HCT116 (cell line): Measurements from ENCODE around the gene WRAP53. TPM values are rescaled to one million over a fixed set of nuclear protein-coding genes. Genes with fewer than 3 reads are reported as not detected.

Experiments used
- ATAC-seq: fragments of 200-7000 bp; cut with Tn5 transposase; 2 replicates; pipeline ENCODE4 v1.9.1; 2020; ENCODE audit warnings: mild to moderate bottlenecking, moderate library complexity
- BruUV-seq: library from RNA; stranded (reverse); fragments of 400-500 nt; replicated peaks from 2 replicates; lab custom pipeline; 2021; lab: Mats Ljungman, UMichigan
- CTCF ChIA-PET: fragments of 300-600 bp; sonication (Branson Sonifier 250); formaldehyde crosslinking; loops from one replicate; lab custom pipeline; 2021; ENCODE audit warnings: antibody characterized with exemption; lab: Charles Lee
- POLR2A ChIA-PET: fragments of 300-600, 350-600 bp; sonication (Branson Sonifier 250); formaldehyde crosslinking; loops from one replicate; lab custom pipeline; 2021; ENCODE audit warnings: antibody characterized with exemption; lab: Charles Lee
- RAD21 ChIA-PET, 2 experiments: fragments of 300-600 bp; sonication (Branson Sonifier 250); formaldehyde crosslinking; loops; one replicate each; lab custom pipeline; 2023; ENCODE audit warnings: low total read pairs in 2 of 2; ENCODE audit not compliant: uncharacterized antibody in 2 of 2, unreplicated experiment in 2 of 2, low non-redundant PET in 1 of 2; lab: Charles Lee
- DNase-seq: peaks from one replicate; pipeline ENCODE4 v3.0.0-alpha.2; 2010; ENCODE audit warnings: low read depth, low spot score
- H2AFZ ChIP-seq: fragments of 200-600 bp; shearing (Covaris generic), sonication (generic); 2 replicates; pipeline ENCODE4 v1.6.1; 2017; ENCODE audit warnings: low read depth, mixed run types, mixed read lengths, antibody characterized with exemption, low read length; ENCODE audit not compliant: poor library complexity, severe bottlenecking
- H3K27ac ChIP-seq: 2 replicates; pipeline ENCODE4 v1.5.1; 2012; ENCODE audit warnings: low read depth, low read length
- H3K27me3 ChIP-seq: fragments of 200-600 bp; sonication (generic); 2 replicates; pipeline ENCODE4 v1.6.1; 2016; ENCODE audit warnings: mixed run types, low read length, mixed read lengths; ENCODE audit not compliant: insufficient read depth
- H3K36me3 ChIP-seq, 2 experiments: fragments of 200-500 bp in 1 of 2; fragments of 200-600 bp in 1 of 2; sonication (Bioruptor generic) in 1 of 2; sonication (generic) in 1 of 2; 2 replicates each; pipeline versions ENCODE4 v1.5.1 to v1.6.1; 2014 to 2016; ENCODE audit warnings: low read length in 2 of 2, inconsistent platforms in 1 of 2, mixed read lengths in 1 of 2, mixed run types in 1 of 2; ENCODE audit not compliant: insufficient read depth in 2 of 2, control insufficient read depth in 1 of 2
- H3K4me1 ChIP-seq, 2 experiments: fragments of 200-600 bp in 1 of 2; sonication (generic) in 1 of 2; 2 replicates each; pipeline versions ENCODE4 v1.5.1 to v1.6.1; 2012 to 2017; ENCODE audit warnings: low read length in 2 of 2, inconsistent platforms in 1 of 2, mild to moderate bottlenecking in 1 of 2, mixed read lengths in 1 of 2, mixed run types in 1 of 2, moderate library complexity in 1 of 2; ENCODE audit not compliant: insufficient read depth in 2 of 2, control insufficient read depth in 1 of 2
- H3K4me2 ChIP-seq: fragments of 200-600 bp; sonication (generic); 2 replicates; pipeline ENCODE4 v1.6.1; 2017; ENCODE audit warnings: mixed run types, low read length, mixed read lengths
- H3K4me3 ChIP-seq, 2 experiments: fragments of 200-600 bp in 1 of 2; sonication (generic) in 1 of 2; replicated peaks in 1 of 2; 2 replicates each; pipeline ENCODE4 v1.5.1; 2011 to 2016; ENCODE audit warnings: low read length in 2 of 2, control low read depth in 1 of 2, low read depth in 1 of 2, mild to moderate bottlenecking in 1 of 2, mixed read lengths in 1 of 2, mixed run types in 1 of 2
- H3K79me2 ChIP-seq: fragments of 200-600 bp; sonication (generic); 2 replicates; pipeline ENCODE4 v1.6.1; 2017; ENCODE audit warnings: mild to moderate bottlenecking, mixed run types, low read length, moderate library complexity, mixed read lengths; ENCODE audit not compliant: insufficient read depth
- H3K9ac ChIP-seq: fragments of 200-600 bp; sonication (generic); 2 replicates; pipeline ENCODE4 v1.6.1; 2016; ENCODE audit warnings: low read length, mixed read lengths
- H3K9me2 ChIP-seq: fragments of 200-600 bp; sonication (generic), shearing (Covaris generic); 2 replicates; pipeline ENCODE4 v1.6.1; 2017; ENCODE audit warnings: mixed run types, mild to moderate bottlenecking, moderate library complexity; ENCODE audit not compliant: insufficient read depth
- H3K9me3 ChIP-seq, 2 experiments: fragments of 200-500 bp in 1 of 2; fragments of 200-600 bp in 1 of 2; sonication (Bioruptor generic) in 1 of 2; sonication (generic) in 1 of 2; 2 replicates each; pipeline ENCODE4 v1.6.1; 2014 to 2017; ENCODE audit warnings: low read length in 2 of 2, mixed read lengths in 2 of 2, inconsistent platforms in 1 of 2, low read depth in 1 of 2, mild to moderate bottlenecking in 1 of 2, mixed run types in 1 of 2, moderate library complexity in 1 of 2; ENCODE audit not compliant: control insufficient read depth in 1 of 2, insufficient read depth in 1 of 2
- H4K20me1 ChIP-seq: fragments of 200-600 bp; sonication (generic), shearing (Covaris generic); 2 replicates; pipeline ENCODE4 v1.6.1; 2017; ENCODE audit warnings: mixed run types, mild to moderate bottlenecking, moderate library complexity; ENCODE audit not compliant: insufficient read depth
- CEBPB ChIP-seq: IDR thresholded peaks from 2 replicates; pipeline ENCODE4 v1.6.1; 2012; ENCODE audit warnings: low read depth
- CTCF ChIP-seq, 3 experiments: fragments of 200-600 bp in 1 of 3; sonication (generic) in 1 of 3; IDR thresholded peaks in 2 of 3; conservative IDR thresholded peaks in 1 of 3; 2 replicates each; pipeline ENCODE4 v1.5.1; 2012 to 2017; ENCODE audit warnings: low read depth in 2 of 3, low read length in 2 of 3, antibody characterized with exemption in 1 of 3, borderline replicate concordance in 1 of 3, control low read depth in 1 of 3, mild to moderate bottlenecking in 1 of 3, mixed read lengths in 1 of 3, mixed run types in 1 of 3, moderate library complexity in 1 of 3; ENCODE audit not compliant: insufficient read depth in 1 of 3
- FOSL1 ChIP-seq: IDR thresholded peaks from 2 replicates; pipeline ENCODE4 v1.6.1; 2012; ENCODE audit warnings: low read depth
- REST ChIP-seq: IDR thresholded peaks from 2 replicates; pipeline ENCODE4 v1.6.1; 2012; ENCODE audit warnings: low read depth
- intact Hi-C: fragments of 100-400 bp; cut with micrococcal nuclease; formaldehyde crosslinking; loops from 2 replicates; pipeline ENCODE4 v1.10.0; 2022
- total RNA-seq: library from RNA; stranded (reverse); gene quantifications from one replicate; pipeline ENCODE4 v1.2.1, GENCODE V29; 2021; ENCODE audit not compliant: unreplicated experiment

Gene WRAP53
- total RNA-seq, 1 experiment from 2014 or later = 28.8 TPM

DNA sequence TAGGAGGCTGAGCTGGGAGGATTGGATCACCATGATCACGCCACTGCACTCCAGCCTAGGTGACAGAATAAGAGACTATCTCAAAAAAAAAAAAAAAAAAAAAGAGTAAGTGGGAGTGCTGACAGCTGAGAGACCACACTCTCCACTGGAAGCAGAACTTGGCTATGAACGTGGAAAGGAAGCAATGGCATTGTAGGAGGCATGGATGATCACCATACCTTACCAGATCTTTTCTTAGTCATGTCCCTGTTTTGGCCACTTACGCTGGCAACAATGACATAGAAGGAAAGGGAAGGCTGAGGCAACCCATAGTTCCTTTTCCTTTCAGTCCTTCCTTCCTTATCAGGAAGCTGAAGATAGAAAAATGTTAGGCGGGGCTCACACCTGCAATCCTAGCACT, 41.3 kb upstream of the WRAP53 start:
- Histone ChIP-seq H4K20me1 (no peaks in the 10 kb centered on the region), H3K9me2 (no peaks in the 10 kb centered on the region), H3K79me2 (no peaks in the 10 kb centered on the region), H2AFZ (no peak overlapping the region), H3K4me1 (no peaks in the 10 kb centered on the region), H3K9ac (no peak overlapping the region), H3K36me3 (no peaks in the 10 kb centered on the region), H3K4me3 (no peak overlapping the region), H3K27me3 (no peaks in the 10 kb centered on the region), H3K4me2 (no peak overlapping the region), H3K27ac (no peak overlapping the region), H3K9me3 (no peaks in the 10 kb centered on the region)
- DNase-seq = no peak
- no peak for ATAC-seq
- ChIA-PET CTCF (interaction anchor here (0.9 kb wide), 1 partner anchor 15 kb away, joined by 3 read pairs; no protein-coding TSS in a partner anchor), POLR2A (no interaction called here), RAD21 (no interaction called here)
- intact Hi-C loops = no loop called here
- TF ChIP-seq CEBPB = no peak
- TF ChIP-seq REST = no peak
- no peak for TF ChIP-seq CTCF (IDR thresholded peaks at IDR 0.05 in 2 of 3, conservative IDR thresholded peaks at IDR 0.05 in 1 of 3; ENCODE audit: borderline replicate concordance in 1 of 3, insufficient read depth in 1 of 3, low read depth in 2 of 3, low read length in 2 of 3)
- TF ChIP-seq FOSL1 = no peak
- no TSS peak for BruUV-seq
